NOMO-1 treated with dmso at 0.1 percent for 144 hours (cell line): ENCODE results near the gene ZBED5.
"Not testable (repeated sequence)": the region's sequence is repeated elsewhere in the genome, so short reads cannot be mapped to it uniquely, and the experiment has no call there.

Experiments
- DNase-seq: peaks from one replicate; lab custom pipeline; 2025; ENCODE audit not compliant: unreplicated experiment; lab: John Stamatoyannopoulos, UW

Gene ZBED5

GRCh38 chr11:10838881-10839280, 19.0 kb downstream of the ZBED5 start:
- DNase-seq, result no peak

- DNase-seq, result no peak
Observed at GRCh38 chr11:10838083-10838482, 19.8 kb downstream of the ZBED5 start.

- DNase-seq, result not testable (repeated sequence)
Observed at GRCh38 chr11:10836884-10837283, 21.0 kb downstream of the ZBED5 start.

GRCh38 chr11:10829139-10829538, 28.7 kb downstream of the ZBED5 start:
- no peak for DNase-seq

DNA sequence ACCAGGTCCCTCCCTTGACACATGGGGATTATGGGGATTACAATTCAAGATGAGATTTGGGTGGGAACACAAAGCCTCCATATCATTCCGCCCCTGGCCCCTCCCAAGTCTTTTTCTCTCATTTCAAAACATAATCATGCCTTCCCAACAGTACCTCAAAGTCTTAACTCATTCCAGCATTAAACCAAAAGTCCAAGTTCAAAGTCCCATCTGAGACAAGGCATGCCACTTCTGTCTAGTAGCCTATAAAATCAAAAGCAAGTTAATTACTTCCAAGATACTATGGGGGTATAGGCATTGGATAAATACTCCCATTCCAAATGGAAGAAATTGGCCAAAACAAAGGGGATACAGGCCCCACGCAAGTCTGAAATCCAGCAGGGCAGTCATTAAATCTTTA, 29.5 kb downstream of the ZBED5 start:
- DNase-seq, result no peak

DNA sequence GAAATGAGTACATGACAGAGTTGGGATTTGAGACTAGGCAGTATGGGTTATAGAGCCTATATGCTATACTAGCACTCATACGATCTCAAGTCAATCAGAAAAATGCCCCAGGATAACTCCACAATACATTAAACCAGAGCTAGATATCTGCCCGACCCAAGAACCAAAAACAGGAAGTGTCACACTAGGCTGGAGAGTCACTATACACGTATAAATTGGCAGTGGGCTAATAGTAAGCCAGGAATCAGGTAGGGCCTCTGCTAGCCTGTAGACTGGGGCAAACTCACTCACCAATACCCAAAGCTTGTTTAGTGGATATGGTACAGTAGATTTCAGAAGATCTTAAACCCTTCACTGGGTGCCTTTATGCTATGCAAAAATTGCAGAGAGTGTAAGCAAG, 33.0 kb downstream of the ZBED5 start:
- peak; percentile 38 for DNase-seq

GRCh38 chr11:10823152-10823579, 34.7 kb downstream of the ZBED5 start:
- no peak for DNase-seq

GRCh38 chr11:10822491-10822890, 35.4 kb downstream of the ZBED5 start:
- not testable (repeated sequence) for DNase-seq

- DNase-seq, result no peak
Observed at GRCh38 chr11:10818594-10818993, 39.3 kb downstream of the ZBED5 start.

DNA sequence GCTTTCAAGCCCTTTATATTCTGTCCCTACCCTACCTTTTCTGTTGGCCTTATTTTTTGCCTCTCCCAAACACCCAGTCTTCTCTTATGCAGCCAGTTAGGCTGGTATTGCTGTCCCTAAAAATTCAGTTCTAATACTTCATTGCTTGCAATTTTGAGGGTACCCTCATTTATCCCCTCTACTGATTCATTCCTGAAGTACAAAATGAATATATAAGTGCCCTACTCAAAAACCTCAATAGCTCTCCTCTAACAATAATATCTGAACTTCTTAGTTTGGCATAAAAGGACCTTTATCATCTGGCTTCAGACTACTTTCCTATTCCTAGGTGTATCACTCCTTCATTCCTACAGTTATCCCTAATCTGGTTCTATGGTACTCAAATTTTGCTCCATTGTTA, 43.9 kb downstream of the ZBED5 start:
- no peak for DNase-seq

DNA sequence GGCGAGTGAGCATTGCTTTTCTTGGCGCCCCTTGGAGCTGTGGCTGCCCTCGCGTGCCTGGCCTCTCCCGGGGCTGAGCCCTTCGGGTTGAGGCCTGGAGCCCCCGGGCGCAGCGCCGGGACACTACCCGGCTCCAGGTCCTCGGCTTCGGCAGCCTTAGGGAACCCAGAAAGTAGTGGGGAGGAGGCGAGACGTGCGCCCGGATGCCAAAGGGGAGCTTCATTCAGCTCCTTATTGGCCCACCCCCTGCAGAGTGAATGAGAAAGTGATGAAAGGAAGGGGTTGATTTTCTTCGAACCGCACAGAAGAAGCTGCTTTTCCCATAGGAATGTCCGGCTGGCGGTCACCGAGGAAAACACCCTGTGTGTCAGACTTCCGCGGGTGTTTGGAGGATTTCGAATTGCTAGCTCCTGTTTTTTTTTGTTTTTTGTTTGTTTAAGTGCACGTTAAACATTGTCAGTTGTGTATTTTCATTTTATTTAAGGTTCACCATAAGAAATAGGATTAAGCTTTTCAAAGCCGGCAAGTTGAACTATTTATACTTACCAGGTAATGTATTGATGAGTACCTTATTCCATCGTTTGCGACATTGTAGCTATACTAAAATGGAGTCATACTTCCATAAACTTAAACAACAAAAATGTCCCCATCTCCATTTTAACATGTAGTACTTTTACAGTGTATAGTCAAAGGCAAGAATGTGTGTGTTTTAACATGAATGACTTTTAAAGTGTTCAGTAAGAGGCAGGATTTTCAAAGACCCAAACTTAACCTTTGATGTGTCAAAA, 48.3 kb downstream of the ZBED5 start:
- DNase-seq, result peak; percentile 14

- DNase-seq, result peak; percentile 97
Observed at GRCh38 chr11:10808553-10809372, 49.1 kb downstream of the ZBED5 start, which contains the start of gene EIF4G2. Gene EIF4G2 (minus strand): TSS chr11:10808926.

DNA sequence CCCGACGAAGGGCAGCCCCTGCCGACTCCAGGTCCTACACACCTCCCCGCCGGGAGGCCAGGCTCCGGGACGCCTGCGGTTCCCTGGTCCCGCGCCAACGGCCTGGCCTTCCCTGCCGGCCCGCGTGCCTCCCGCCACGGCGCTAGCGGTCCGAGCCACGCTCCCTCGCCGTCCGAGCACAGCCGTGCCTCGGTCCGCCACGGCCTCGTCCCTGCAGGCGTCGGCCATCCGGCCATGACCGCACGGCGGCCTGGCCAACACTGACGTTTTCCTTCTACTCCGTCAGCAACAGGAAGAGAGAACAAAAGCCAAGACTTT, 49.7 kb downstream of the ZBED5 start:
- no peak for DNase-seq

DNA sequence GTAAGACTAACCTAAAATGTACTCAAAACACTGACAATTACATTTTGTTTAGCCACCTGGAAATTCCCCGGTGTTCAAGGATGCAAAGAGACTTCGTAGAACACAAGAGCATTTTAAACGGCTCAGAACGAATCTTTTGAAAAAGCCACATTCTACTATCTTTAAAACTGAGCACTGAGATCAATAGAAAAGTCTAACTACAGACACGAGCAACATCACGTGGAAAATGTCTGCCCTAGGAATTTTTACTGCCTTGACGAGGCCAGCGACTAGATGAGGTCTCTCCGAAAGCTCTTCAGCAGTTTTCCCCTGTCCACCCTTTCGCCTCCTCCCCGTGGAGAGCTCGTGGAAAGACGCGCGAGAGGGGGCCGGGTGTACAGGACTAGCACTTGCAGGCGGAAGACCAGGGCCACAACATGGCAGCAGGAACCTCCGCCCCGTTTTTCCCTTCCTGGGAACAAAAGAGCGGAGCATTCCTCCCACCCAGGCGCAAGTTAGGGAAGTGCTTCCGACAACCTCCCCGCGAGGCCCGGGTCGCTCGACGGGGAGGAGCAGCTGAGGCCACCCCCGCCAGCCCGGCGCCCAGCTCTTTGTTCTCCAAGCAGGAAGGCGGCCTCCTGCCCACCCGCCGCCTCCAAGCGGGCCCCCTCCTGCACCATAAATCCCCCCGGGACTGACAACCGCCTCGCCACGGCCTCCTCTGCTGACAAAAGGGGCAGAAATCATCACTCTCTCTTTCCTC, 50.2 kb downstream of the ZBED5 start:
- peak; percentile 52 for DNase-seq

DNA sequence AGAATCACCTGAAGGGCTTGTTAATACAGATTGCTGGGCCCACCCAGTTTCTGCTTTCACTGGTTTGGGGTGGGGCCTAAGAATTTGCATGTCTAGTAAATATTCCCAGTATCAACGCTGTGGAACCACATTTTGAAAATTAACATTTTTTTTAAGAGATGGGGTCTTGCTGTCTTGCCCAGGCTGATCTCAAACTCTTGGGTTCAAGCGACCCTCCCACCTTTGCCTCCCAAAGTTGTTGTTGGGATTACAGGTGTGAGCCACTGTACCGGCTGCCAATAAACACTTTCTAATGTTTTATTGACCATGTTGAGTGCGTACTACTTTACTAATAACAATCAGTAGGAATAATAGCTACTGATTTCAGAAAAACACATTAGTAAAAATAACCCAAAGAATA, 51.6 kb downstream of the ZBED5 start:
- DNase-seq, result no peak

DNA sequence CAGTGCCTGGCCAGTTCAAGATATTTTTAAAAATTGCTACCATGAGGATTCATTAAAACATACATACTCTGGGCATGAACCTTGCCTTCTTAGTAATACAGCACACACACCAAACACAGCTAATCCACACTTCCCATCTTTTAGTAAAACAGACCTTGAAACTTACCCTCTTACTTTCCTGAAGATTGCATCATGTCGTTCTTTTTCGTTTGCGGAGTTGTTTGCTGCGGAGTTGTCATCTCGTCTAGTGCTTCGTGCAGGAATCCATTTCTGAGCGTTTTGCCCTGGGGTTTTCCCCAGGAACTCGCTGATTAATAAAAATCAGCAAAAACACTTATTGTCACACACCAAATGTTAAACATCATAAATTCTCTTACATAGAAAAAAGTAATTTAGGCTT, 52.1 kb downstream of the ZBED5 start:
- no peak for DNase-seq

- DNase-seq, result no peak
Observed at GRCh38 chr11:10803676-10804075, 54.2 kb downstream of the ZBED5 start.
